Measurements from ENCODE around the gene CBY2. TPM values are rescaled to one million over a fixed set of nuclear protein-coding genes. Genes with fewer than 3 reads are reported as not detected.

Gene CBY2
- total RNA-seq, 1 experiment from 2014 or later, result not detected

DNA sequence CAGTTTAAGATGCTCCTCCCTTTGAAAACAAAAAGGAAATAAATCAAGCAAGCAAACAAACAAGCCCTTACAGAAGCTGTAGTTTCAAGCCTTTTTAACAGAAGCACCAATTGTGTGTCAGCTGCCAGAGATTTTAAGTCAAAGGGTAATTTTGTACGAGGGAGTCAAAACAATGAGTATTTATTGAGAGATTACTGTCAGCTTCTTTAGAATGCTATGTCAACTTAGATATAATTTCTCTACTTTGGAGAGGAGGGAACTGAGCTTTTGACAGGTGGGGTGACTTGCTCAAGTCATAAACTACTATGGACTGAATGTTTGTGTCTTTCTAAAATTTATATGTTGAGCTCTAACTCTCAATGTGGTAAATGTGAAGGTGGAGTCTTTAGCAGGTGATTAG lies 10.5 kb upstream of the CBY2 start:
- H3K4me3 ChIP-seq, result no peak overlapping the region
- H3K27me3 ChIP-seq, result no peaks in the 10 kb centered on the region
- DNase-seq, result no peak
- H3K9me3 ChIP-seq, result no peaks in the 10 kb centered on the region
- H3K36me3 ChIP-seq, result no peaks in the 10 kb centered on the region

DNA sequence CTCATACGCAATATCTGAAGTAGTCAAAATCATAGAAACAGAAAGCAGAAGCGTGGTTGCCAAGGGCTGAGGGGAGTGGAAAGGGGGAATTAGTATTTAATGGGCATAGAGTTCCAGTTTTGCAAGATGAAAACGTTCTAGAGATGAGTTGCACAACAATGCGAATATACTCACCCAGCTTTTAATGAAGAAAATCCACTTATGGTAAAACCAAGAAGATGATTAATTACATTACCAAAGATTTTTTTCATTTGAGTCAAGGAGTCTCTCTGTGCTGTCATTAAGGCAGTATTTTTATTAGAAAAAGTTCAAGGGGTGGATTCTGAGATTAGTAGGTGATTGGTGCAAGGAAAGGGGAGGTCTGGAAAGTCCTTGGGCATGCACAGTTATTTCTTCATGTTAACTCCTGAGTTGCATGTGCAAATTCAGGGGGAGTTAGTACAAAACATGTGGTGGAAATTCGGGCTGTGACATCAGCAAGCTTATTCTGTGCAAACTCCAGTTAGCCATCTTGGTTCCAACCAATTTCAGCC lies 6.9 kb upstream of the CBY2 start:
- no peaks in the 10 kb centered on the region; the same call in 1 of the 2 replicates for H3K27me3 ChIP-seq
- DNase-seq, result no peak
- no peak overlapping the region for H3K4me3 ChIP-seq
- H3K9me3 ChIP-seq, result no peaks in the 10 kb centered on the region
- H3K36me3 ChIP-seq, result no peaks in the 10 kb centered on the region

DNA sequence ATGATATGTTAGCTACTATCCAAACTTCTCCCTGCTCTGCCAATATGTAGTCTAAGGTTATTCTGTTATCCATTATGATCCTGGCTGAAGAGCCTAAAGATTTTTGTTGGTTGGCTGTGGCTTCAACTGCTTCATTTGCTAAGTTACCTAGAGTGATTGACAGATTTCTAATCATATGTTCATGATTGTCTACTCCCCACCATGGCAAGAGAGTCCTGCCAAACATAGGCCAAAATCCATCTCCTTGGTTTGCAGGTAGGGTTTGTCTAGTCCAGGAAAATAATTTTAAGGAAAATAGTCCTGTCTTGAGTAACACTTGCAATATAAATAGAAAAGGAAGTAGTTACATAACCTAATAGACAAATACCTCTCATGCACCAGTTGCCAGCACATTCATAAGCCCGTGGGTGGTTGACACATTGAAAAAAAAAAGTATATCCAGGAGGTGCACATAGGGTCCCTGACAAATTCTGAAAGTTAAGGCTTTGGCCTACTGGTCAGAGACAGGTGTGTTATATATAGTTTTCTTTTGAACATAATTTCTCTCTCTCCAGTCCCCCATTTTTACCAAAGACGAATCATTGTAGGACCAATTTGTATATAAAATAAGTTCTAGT lies 5.4 kb upstream of the CBY2 start:
- peak; percentile 22 for DNase-seq
- Histone ChIP-seq H3K4me3 (no peak overlapping the region), H3K9me3 (no peaks in the 10 kb centered on the region), H3K27me3 (no peaks in the 10 kb centered on the region; the same call in 1 of the 2 replicates), H3K36me3 (no peaks in the 10 kb centered on the region)

GRCh38 chr13:45700971-45701900 lies 884 bp upstream of the CBY2 start:
- DNase-seq, result no peak
- Histone ChIP-seq H3K4me3 (no peak overlapping the region), H3K9me3 (no peaks in the 10 kb centered on the region), H3K27me3 (no peaks in the 10 kb centered on the region; the same call in 1 of the 2 replicates), H3K36me3 (no peaks in the 10 kb centered on the region)

DNA sequence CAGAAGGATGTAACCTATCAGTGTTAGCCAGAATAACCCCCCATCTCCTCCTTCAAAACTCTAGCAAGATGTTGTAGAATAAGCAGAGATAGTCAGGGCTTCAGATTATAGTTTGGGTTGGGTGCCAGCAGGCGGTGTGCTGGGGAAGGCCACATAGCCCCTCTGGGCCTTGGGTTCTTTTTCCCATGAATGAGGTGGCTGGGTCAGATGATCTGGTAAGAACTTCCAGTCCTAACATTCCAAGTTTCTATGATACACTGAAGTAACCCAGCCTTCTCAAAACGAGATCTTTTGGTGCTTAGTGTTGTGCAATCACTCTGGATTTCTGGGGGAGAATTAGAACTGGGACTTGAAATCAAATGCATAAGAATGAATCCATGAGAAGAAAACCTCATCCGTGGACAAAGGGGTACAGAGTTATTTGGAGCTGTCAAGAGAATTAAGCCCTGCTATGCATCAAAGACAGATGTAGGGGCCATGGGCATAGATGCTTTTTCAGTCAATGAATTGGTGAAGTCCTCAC lies 810 bp downstream of the CBY2 start:
- Histone ChIP-seq H3K36me3 (no peaks in the 10 kb centered on the region), H3K4me3 (no peak overlapping the region), H3K27me3 (no peaks in the 10 kb centered on the region; the same call in 1 of the 2 replicates), H3K9me3 (no peaks in the 10 kb centered on the region)
- no peak for DNase-seq

DNA sequence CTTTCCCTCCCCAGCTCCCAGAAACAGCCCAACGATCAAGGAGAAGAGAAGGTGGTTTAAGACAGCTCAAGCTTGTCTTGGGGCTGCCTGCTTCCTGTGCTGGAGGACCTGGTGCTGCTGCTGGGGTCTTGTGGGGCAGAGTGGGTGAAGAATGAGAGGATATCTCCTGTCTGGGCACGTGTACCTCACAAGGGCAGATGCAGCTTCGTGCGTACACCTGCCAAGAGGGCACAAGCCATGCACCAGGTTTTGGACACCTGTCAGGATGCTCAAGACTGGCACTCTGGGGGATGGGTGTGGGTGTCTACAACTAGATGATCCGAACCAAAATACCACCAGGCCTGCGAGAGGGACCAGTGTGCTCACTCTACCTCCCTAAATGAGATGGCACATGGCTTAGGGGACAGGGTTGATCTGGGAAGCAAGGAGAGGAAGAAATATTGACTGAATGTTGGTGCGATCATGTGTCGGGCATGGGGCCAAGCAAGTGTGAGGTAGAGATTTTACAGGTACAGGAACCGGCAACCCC lies 2.2 kb downstream of the CBY2 start:
- DNase-seq, result no peak
- H3K4me3 ChIP-seq, result no peak overlapping the region
- H3K9me3 ChIP-seq, result no peaks in the 10 kb centered on the region
- H3K36me3 ChIP-seq, result no peaks in the 10 kb centered on the region
- no peaks in the 10 kb centered on the region; the same call in 1 of the 2 replicates for H3K27me3 ChIP-seq

DNA sequence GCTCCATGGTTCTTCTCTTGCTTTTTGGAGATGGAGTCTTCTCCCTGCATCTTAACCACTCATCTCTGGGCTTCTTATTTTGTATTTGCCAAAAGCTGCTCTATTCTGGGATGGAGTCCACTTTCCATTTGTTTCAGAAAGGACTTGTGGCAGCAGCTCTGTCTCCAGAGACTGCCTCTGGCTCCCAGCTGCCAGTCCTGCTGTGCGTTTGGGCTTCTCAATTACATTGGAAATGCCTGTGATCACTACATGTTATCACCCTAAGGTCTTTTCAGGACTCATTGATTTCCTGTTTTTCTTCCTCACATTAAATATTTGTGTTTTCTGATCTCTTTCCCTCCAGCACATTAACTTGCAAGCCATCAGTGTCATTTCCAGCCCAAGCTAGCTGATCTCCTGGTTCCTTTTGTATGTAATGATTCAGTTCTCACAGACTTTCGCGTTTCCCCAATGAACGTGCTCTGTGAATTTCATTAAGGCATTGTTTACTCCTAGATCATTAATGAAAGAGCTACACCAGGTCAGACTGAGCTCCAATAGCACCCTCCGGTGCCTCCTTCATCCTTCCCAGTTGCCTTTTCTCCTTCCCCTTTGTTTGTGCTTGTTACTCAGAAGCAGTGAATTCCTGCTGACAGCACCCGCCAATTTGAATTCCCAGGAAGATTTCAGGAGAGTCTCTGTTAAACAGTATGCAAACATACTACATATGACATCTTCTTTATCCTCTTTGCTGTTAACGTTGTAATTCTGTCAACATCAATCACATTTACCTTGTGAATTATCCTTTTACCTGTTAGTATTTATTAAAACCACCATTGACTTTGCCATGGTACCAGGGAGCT lies 3.0 kb downstream of the CBY2 start:
- Histone ChIP-seq H3K27me3 (no peaks in the 10 kb centered on the region; the same call in 1 of the 2 replicates), H3K9me3 (no peaks in the 10 kb centered on the region), H3K36me3 (no peaks in the 10 kb centered on the region), H3K4me3 (no peak overlapping the region)
- DNase-seq, result no peak

- no peaks in the 10 kb centered on the region for H3K27me3 ChIP-seq
- H3K36me3 ChIP-seq, result no peaks in the 10 kb centered on the region
- no peak for DNase-seq
These were observed 3.8 kb downstream of the CBY2 start for GRCh38 chr13:45705918-45706317.

GRCh38 chr13:45707516-45708100 lies 5.5 kb downstream of the CBY2 start:
- DNase-seq, result no peak
- Histone ChIP-seq H3K36me3 (no peaks in the 10 kb centered on the region), H3K4me3 (no peak overlapping the region), H3K27me3 (no peaks in the 10 kb centered on the region), H3K9me3 (no peaks in the 10 kb centered on the region)

More at GRCh38 chr13:45705918-45706317, 3.8 kb downstream of the CBY2 start:
- Histone ChIP-seq H3K4me3 (no peak overlapping the region), H3K9me3 (no peaks in the 10 kb centered on the region)

DNA sequence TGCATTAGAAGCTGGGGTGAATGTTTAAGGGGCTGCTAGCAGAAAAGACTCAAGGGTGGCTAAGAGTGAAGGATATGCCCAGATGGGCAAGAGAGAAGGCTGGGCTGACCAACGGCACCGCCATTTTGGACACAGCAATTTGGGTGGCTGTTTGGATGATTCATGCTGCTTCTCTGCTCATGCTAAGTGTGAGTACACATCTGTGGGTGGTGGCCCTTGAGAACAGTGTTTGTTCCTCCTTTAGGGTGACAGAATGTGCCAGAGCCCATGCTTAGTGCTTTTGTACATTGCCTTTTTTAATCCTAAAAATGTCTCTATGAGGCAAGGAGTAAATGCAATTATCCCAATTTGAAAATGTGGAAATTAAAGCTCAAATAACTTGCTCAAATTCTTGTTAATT lies 9.8 kb downstream of the CBY2 start:
- Histone ChIP-seq H3K36me3 (no peaks in the 10 kb centered on the region), H3K27me3 (no peaks in the 10 kb centered on the region), H3K9me3 (no peaks in the 10 kb centered on the region), H3K4me3 (no peak overlapping the region)
- DNase-seq, result no peak

- no peak for DNase-seq
- no peaks in the 10 kb centered on the region for H3K36me3 ChIP-seq
These were observed 11.1 kb downstream of the CBY2 start for GRCh38 chr13:45713106-45713690.

GRCh38 chr13:45713721-45714120 lies 11.6 kb downstream of the CBY2 start:
- Histone ChIP-seq H3K36me3 (no peaks in the 10 kb centered on the region), H3K4me3 (no peak overlapping the region), H3K9me3 (no peaks in the 10 kb centered on the region), H3K27me3 (no peaks in the 10 kb centered on the region)
- DNase-seq, result no peak

More at GRCh38 chr13:45713106-45713690, 11.1 kb downstream of the CBY2 start:
- no peaks in the 10 kb centered on the region for H3K9me3 ChIP-seq
- H3K4me3 ChIP-seq, result no peak overlapping the region
- no peaks in the 10 kb centered on the region for H3K27me3 ChIP-seq

DNA sequence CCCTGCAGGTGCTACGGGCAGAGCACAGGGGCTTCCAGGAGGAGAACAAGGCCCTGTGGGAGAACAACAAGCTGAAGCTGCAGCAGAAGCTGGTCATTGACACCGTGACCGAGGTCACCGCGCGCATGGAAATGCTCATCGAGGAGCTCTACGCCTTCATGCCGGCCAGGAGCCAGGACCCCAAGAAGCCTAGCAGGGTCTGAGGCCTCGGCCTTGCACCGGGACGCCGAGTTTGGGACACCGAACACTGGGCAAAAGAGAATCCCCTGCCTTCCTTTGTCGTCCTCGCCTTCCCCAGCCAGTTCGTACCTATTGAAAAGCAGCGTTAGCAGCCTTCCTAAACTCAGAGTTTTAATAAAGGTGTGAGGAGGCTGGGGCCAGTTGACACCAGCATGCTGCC lies 12.1 kb downstream of the CBY2 start:
- DNase-seq, result no peak
- no peaks in the 10 kb centered on the region for H3K9me3 ChIP-seq
- H3K4me3 ChIP-seq, result no peak overlapping the region
- no peaks in the 10 kb centered on the region for H3K27me3 ChIP-seq
- no peaks in the 10 kb centered on the region for H3K36me3 ChIP-seq

GRCh38 chr13:45715351-45715750 lies 13.2 kb downstream of the CBY2 start:
- DNase-seq, result no peak
- H3K4me3 ChIP-seq, result no peak overlapping the region
- no peaks in the 10 kb centered on the region for H3K36me3 ChIP-seq
- H3K27me3 ChIP-seq, result no peaks in the 10 kb centered on the region
- H3K9me3 ChIP-seq, result no peaks in the 10 kb centered on the region

GRCh38 chr13:45717349-45717748 lies 15.2 kb downstream of the CBY2 start:
- H3K9me3 ChIP-seq, result no peaks in the 10 kb centered on the region
- DNase-seq, result no peak
- H3K36me3 ChIP-seq, result no peaks in the 10 kb centered on the region
- H3K4me3 ChIP-seq, result no peak overlapping the region
- H3K27me3 ChIP-seq, result no peaks in the 10 kb centered on the region

DNA sequence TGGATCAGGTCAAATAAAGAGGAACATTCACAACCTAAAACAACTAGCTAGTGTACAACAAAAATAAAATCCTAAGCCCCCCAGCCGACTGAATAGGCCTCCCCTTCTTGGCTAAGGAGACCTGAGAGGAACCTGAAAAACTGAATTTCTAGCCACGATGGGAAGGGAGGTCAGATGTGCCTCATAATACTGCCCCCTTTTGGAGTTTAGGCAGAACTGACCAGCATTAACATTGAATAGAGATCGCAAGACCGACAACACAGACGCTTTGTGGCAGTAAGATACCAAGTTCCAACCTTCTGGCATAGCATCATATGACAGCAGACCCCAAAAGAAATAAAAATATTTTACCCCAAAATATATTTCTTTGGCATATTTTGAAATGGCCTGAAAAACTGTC lies 15.9 kb downstream of the CBY2 start:
- no peaks in the 10 kb centered on the region for H3K36me3 ChIP-seq
- no peak for DNase-seq

More for the DNA sequence above, 15.9 kb downstream of the CBY2 start:
- Histone ChIP-seq H3K9me3 (no peaks in the 10 kb centered on the region), H3K4me3 (no peak overlapping the region), H3K27me3 (no peaks in the 10 kb centered on the region)
